H1 (cell line): ENCODE data around the gene ANKRD7. TPM values are rescaled to one million over a fixed set of nuclear protein-coding genes. Genes with fewer than 3 reads are reported as not detected.

ENCODE experiments used
- CTCF ChIA-PET: fragments of 300-600 bp; sonication (Branson Sonifier 250); formaldehyde crosslinking; loops from one replicate; lab custom pipeline; 2021; ENCODE audit not compliant: partially characterized antibody; lab: Charles Lee
- POLR2A ChIA-PET: fragments of 300-600 bp; sonication (Branson Sonifier 250); formaldehyde crosslinking; loops from one replicate; lab custom pipeline; 2021; ENCODE audit warnings: inconsistent platforms; ENCODE audit not compliant: partially characterized antibody; lab: Charles Lee
- DNase-seq, 2 experiments: peaks; one replicate each; pipeline versions ENCODE4 v3.0.0 to v3.0.0-alpha.2; 2010 to 2022; ENCODE audit warnings: low spot score in 2 of 2, low read depth in 1 of 2, mixed read lengths in 1 of 2
- FAIRE-seq: peaks from 2 replicates; lab custom pipeline; 2011; peaks lifted over from hg19 to GRCh38; lab: Jason Lieb, UNC
- H2AFZ ChIP-seq: 2 replicates; pipeline ENCODE4 v1.8.1; 2012; ENCODE audit warnings: low read length, inconsistent platforms
- H2AK5ac ChIP-seq: 2 replicates; pipeline ENCODE4 v1.6.1; 2013; ENCODE audit warnings: low read depth, low read length
- H2BK120ac ChIP-seq: replicated peaks from 2 replicates; pipeline ENCODE3; 2013; ENCODE audit warnings: low read depth, low read length, inconsistent platforms
- H2BK12ac ChIP-seq: 2 replicates; pipeline ENCODE4 v1.6.1; 2013; ENCODE audit warnings: low read depth, low read length
- H2BK15ac ChIP-seq: 2 replicates; pipeline ENCODE4 v1.6.1; 2013; ENCODE audit warnings: low read length
- H2BK20ac ChIP-seq: 2 replicates; pipeline ENCODE4 v1.6.1; 2013; ENCODE audit warnings: low read length
- H2BK5ac ChIP-seq: 2 replicates; pipeline ENCODE4 v1.6.1; 2013; ENCODE audit warnings: low read depth, low read length
- H3K14ac ChIP-seq: 2 replicates; pipeline ENCODE4 v1.6.1; 2013; ENCODE audit warnings: inconsistent platforms; ENCODE audit not compliant: insufficient read length
- H3K18ac ChIP-seq: 2 replicates; pipeline ENCODE4 v1.6.1; 2013; ENCODE audit warnings: low read length; ENCODE audit errors: extremely low read depth
- H3K23ac ChIP-seq: 2 replicates; pipeline ENCODE4 v1.6.1; 2013; ENCODE audit warnings: inconsistent platforms; ENCODE audit not compliant: insufficient read length
- H3K23me2 ChIP-seq: 2 replicates; pipeline ENCODE4 v1.6.1; 2013; ENCODE audit warnings: low read depth, low read length
- H3K27ac ChIP-seq: 2 replicates; pipeline ENCODE4 v1.6.1; 2011; ENCODE audit warnings: low read depth, low read length, inconsistent platforms
- H3K27me3 ChIP-seq, 4 experiments: replicated peaks in 1 of 4; 1 replicate in 1 of 4; 2 replicates in 3 of 4; pipeline versions ENCODE4 v1.6.1 to v1.8.1; 2011 to 2013; ENCODE audit warnings: low read length in 3 of 4, mild to moderate bottlenecking in 3 of 4, inconsistent platforms in 2 of 4, mixed read lengths in 2 of 4, moderate library complexity in 1 of 4; ENCODE audit not compliant: control insufficient read depth in 3 of 4, insufficient read depth in 3 of 4; ENCODE audit errors: extremely low read depth in 1 of 4
- H3K36me3 ChIP-seq, 4 experiments: 2 replicates each; pipeline versions ENCODE4 v1.6.1 to v1.8.1; 2011 to 2013; ENCODE audit warnings: mild to moderate bottlenecking in 4 of 4, low read length in 3 of 4, moderate library complexity in 2 of 4, control low read depth in 1 of 4, inconsistent platforms in 1 of 4; ENCODE audit not compliant: insufficient read depth in 4 of 4, control insufficient read depth in 2 of 4
- H3K4ac ChIP-seq: replicated peaks from 2 replicates; pipeline ENCODE3; 2013; ENCODE audit warnings: low read length, low read depth, mixed read lengths, inconsistent platforms; ENCODE audit not compliant: insufficient read length
- H3K4me1 ChIP-seq, 4 experiments: replicated peaks in 1 of 4; 1 replicate in 1 of 4; 2 replicates in 3 of 4; pipeline versions ENCODE4 v1.6.1 to v1.8.1; 2011 to 2013; ENCODE audit warnings: low read length in 3 of 4, inconsistent platforms in 2 of 4, mixed read lengths in 1 of 4; ENCODE audit not compliant: insufficient read depth in 4 of 4, control insufficient read depth in 3 of 4
- H3K4me2 ChIP-seq, 2 experiments: 2 replicates each; pipeline versions ENCODE4 v1.6.1 to v1.8.1; 2011 to 2013; ENCODE audit warnings: low read depth in 2 of 2, low read length in 2 of 2, control low read depth in 1 of 2, inconsistent platforms in 1 of 2, mild to moderate bottlenecking in 1 of 2; ENCODE audit not compliant: insufficient read depth in 1 of 2
- H3K4me3 ChIP-seq, 4 experiments: fragments of 200-600, 300-600 bp in 1 of 4; sonication (generic), shearing (Covaris generic), sonication (Bioruptor Twin) in 1 of 4; 2 replicates each; pipeline versions ENCODE4 v1.5.1 to v1.8.1; 2011 to 2016; ENCODE audit warnings: low read length in 4 of 4, low read depth in 3 of 4, control low read depth in 2 of 4, inconsistent platforms in 2 of 4, mild to moderate bottlenecking in 2 of 4, mixed read lengths in 1 of 4, moderate library complexity in 1 of 4; ENCODE audit not compliant: insufficient read depth in 2 of 4; ENCODE audit errors: extremely low read depth in 1 of 4
- H3K56ac ChIP-seq: replicated peaks from 2 replicates; pipeline ENCODE3; 2013; ENCODE audit warnings: low read depth, mild to moderate bottlenecking, mixed read lengths, low read length, inconsistent platforms; ENCODE audit not compliant: insufficient read length
- H3K79me1 ChIP-seq: 2 replicates; pipeline ENCODE4 v1.6.1; 2013; ENCODE audit warnings: low read depth, low read length, control low read depth
- H3K79me2 ChIP-seq, 2 experiments: 2 replicates each; pipeline versions ENCODE4 v1.6.1 to v1.8.1; 2012 to 2013; ENCODE audit warnings: low read length in 2 of 2, mild to moderate bottlenecking in 2 of 2, inconsistent platforms in 1 of 2; ENCODE audit not compliant: insufficient read depth in 2 of 2, control insufficient read depth in 1 of 2
- H3K9ac ChIP-seq, 4 experiments: replicated peaks in 1 of 4; 1 replicate in 1 of 4; 2 replicates in 3 of 4; pipeline versions ENCODE4 v1.6.1 to v1.8.1; 2011 to 2013; ENCODE audit warnings: low read depth in 3 of 4, low read length in 3 of 4, control low read depth in 2 of 4, mild to moderate bottlenecking in 2 of 4, moderate library complexity in 2 of 4, inconsistent platforms in 1 of 4; ENCODE audit errors: extremely low read depth in 1 of 4
- H3K9me3 ChIP-seq, 2 experiments: 2 replicates each; pipeline versions ENCODE4 v1.6.1 to v1.8.1; 2012 to 2013; ENCODE audit warnings: mild to moderate bottlenecking in 2 of 2, moderate library complexity in 2 of 2, control low read depth in 1 of 2, inconsistent platforms in 1 of 2, low read depth in 1 of 2, low read length in 1 of 2, mixed read lengths in 1 of 2; ENCODE audit not compliant: insufficient read depth in 2 of 2
- H4K20me1 ChIP-seq, 2 experiments: replicated peaks in 1 of 2; 2 replicates each; pipeline versions ENCODE3 to v1.8.1; 2011 to 2013; ENCODE audit warnings: inconsistent platforms in 2 of 2, low read length in 2 of 2, mild to moderate bottlenecking in 1 of 2; ENCODE audit not compliant: insufficient read depth in 2 of 2, control insufficient read depth in 1 of 2
- H4K5ac ChIP-seq: 2 replicates; pipeline ENCODE4 v1.6.1; 2013; ENCODE audit warnings: low read length, low read depth, mixed read lengths, inconsistent platforms; ENCODE audit not compliant: insufficient read length
- H4K8ac ChIP-seq: 2 replicates; pipeline ENCODE4 v1.8.0; 2013; ENCODE audit warnings: mild to moderate bottlenecking, moderate library complexity, low read length, inconsistent platforms; ENCODE audit not compliant: insufficient read depth; ENCODE audit errors: extremely low read depth
- H4K91ac ChIP-seq: replicated peaks from 2 replicates; pipeline ENCODE3; 2013; ENCODE audit warnings: low read length, mixed read lengths, inconsistent platforms; ENCODE audit not compliant: insufficient read length
- ASH2L ChIP-seq: fragments of 200-600, 300-600 bp; sonication (generic); IDR thresholded peaks from one replicate; pipeline ENCODE4 v1.7.1; 2017; ENCODE audit warnings: low read length
- CBX8 ChIP-seq: fragments of 300-800, 300-1000 bp; sonication (generic); IDR thresholded peaks from 2 replicates; pipeline ENCODE4 v1.7.1; 2016; ENCODE audit warnings: low read depth, low read length, borderline replicate concordance
- CEBPB ChIP-seq: IDR thresholded peaks from 2 replicates; pipeline ENCODE4 v1.6.1; 2012; ENCODE audit warnings: low read depth, low read length
- CREB1 ChIP-seq: IDR thresholded peaks from 2 replicates; pipeline ENCODE4 v1.6.1; 2012; ENCODE audit warnings: inconsistent platforms
- FOSL1 ChIP-seq: IDR thresholded peaks from 2 replicates; pipeline ENCODE4 v1.6.1; 2011; ENCODE audit warnings: mild to moderate bottlenecking, low read depth, low read length, moderate library complexity; ENCODE audit not compliant: insufficient read depth
- GABPA ChIP-seq: IDR thresholded peaks from 2 replicates; pipeline ENCODE4 v1.6.1; 2011; ENCODE audit warnings: mild to moderate bottlenecking, low read length, moderate library complexity, borderline replicate concordance; ENCODE audit not compliant: insufficient read depth
- KDM1A ChIP-seq: fragments of 200-600, 300-600 bp; sonication (generic); IDR thresholded peaks from 2 replicates; pipeline ENCODE4 v1.7.1; 2016; ENCODE audit warnings: mild to moderate bottlenecking, low read length, borderline replicate concordance
- KDM4A ChIP-seq: IDR thresholded peaks from one replicate; pipeline ENCODE4 v1.7.1; 2012; ENCODE audit warnings: low read depth, mild to moderate bottlenecking, moderate library complexity, low read length, inconsistent platforms; ENCODE audit not compliant: severe bottlenecking
- MAFK ChIP-seq: IDR thresholded peaks from 2 replicates; pipeline ENCODE4 v1.6.1; 2012; ENCODE audit warnings: low read depth, mild to moderate bottlenecking, improper control_type of control experiment, low read length
- PHF8 ChIP-seq: fragments of 200-600 bp; sonication (generic); conservative IDR thresholded peaks from 2 replicates; pipeline ENCODE4 v1.7.1; 2012; ENCODE audit warnings: low read depth, mild to moderate bottlenecking, inconsistent platforms, low read length, moderate library complexity
- POU5F1 ChIP-seq: IDR thresholded peaks from 2 replicates; pipeline ENCODE4 v1.6.1; 2011; ENCODE audit warnings: low read depth, mild to moderate bottlenecking, low read length, moderate library complexity
- RBBP5 ChIP-seq: IDR thresholded peaks from 2 replicates; pipeline ENCODE4 v1.7.1; 2012; ENCODE audit warnings: low read depth, mild to moderate bottlenecking, inconsistent platforms, low read length, moderate library complexity, borderline replicate concordance
- SIX5 ChIP-seq: IDR thresholded peaks from 2 replicates; pipeline ENCODE4 v1.6.1; 2011; ENCODE audit warnings: mild to moderate bottlenecking, low read depth, low read length
- polyA plus RNA-seq, 7 experiments: library from polyadenylated mRNA; depleted of rRNA in 3 of 7; stranded (reverse) in 5 of 7; unstranded in 2 of 7; fragments of >200 nt in 5 of 7; fragments of 200-250 nt in 2 of 7; gene quantifications; 1 replicate in 5 of 7; 2 replicates in 1 of 7; 4 replicates in 1 of 7; pipeline versions ENCODE4 v1.2.1 to v1.2.3, GENCODE V29; 2011 to 2013; ENCODE audit warnings: missing spikeins in 2 of 7, mixed read lengths in 2 of 7
- total RNA-seq: library from RNA; stranded (reverse); fragmentation: NEBNext Ultra II Directional; extraction: Animal tissue kit (Norgen Biotek cat#: 25700); gene quantifications from 2 replicates; pipeline ENCODE4 v1.2.1, GENCODE V29; 2021
- TF ChIP-seq, protein P1 (sequence below): IDR thresholded peaks from 2 replicates; pipeline ENCODE4 v1.6.1; 2012; ENCODE audit warnings: inconsistent platforms
- TF ChIP-seq, protein P2 (sequence below): IDR thresholded peaks from 2 replicates; pipeline ENCODE4 v1.6.1; 2011; ENCODE audit warnings: low read depth, mild to moderate bottlenecking, low read length; ENCODE audit not compliant: insufficient read depth

The ANKRD7 gene
- total and polyA plus RNA-seq, 2 of the 8 experiments (the other 6 are each of a cell fraction or from before 2014, with no cell fraction given) = not detected

DNA sequence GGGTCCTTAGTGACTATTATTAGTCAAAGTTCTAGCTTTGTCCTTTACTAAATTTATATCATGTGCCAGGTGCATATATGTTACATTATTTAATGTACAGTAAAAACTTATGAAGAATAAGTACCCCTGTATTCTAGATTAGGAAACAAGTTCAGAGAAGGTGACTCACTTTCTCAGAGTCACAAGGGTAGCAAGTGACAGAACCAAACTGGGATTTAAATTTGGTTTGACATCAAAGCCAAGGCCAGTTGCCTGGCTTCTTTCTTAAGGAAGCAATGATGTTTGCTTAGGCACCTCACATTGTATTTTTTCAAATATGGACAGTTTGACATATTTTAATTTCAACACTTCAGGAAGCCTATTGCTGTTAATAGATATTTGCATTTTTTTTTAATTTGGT is 38.0 kb upstream of the ANKRD7 start:
- no peak overlapping the region for H4K5ac ChIP-seq
- 0 out of 8 replicates have a peak overlapping the region, but pooled peaks of 1 of the 4 experiments have one; percentile 96 for H3K4me3 ChIP-seq
- peaks cover 2 to 40% (median 23%) of the 10 kb centered on the region in 4 experiments; a peak in 6 of 8 replicates for H3K36me3 ChIP-seq
- H3K56ac ChIP-seq = no peak overlapping the region
- no peak for DNase-seq
- H4K20me1 ChIP-seq = no peaks in the 10 kb centered on the region
- H3K9ac ChIP-seq = no peak overlapping the region
- no peak overlapping the region for H2BK15ac ChIP-seq
- H3K4me1 ChIP-seq = peaks cover 0 to 3% (median 0%) of the 10 kb centered on the region in 4 experiments; a peak in 1 of 7 replicates
- TF ChIP-seq, protein P1, sequence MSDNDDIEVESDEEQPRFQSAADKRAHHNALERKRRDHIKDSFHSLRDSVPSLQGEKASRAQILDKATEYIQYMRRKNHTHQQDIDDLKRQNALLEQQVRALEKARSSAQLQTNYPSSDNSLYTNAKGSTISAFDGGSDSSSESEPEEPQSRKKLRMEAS = no peak
- TF ChIP-seq FOSL1 (no peak), KDM1A (no peak), ASH2L (no peak), MAFK (no peak), SIX5 (no peak), POU5F1 (no peak), CBX8 (no peak), PHF8 (no peak), CREB1 (no peak), CEBPB (no peak), KDM4A (no peak), RBBP5 (no peak), GABPA (no peak)
- TF ChIP-seq, protein P2, sequence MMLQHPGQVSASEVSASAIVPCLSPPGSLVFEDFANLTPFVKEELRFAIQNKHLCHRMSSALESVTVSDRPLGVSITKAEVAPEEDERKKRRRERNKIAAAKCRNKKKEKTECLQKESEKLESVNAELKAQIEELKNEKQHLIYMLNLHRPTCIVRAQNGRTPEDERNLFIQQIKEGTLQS = no peak
- H3K27ac ChIP-seq = no peak overlapping the region
- no peak overlapping the region for H3K23ac ChIP-seq
- ChIA-PET POLR2A (no interaction called here), CTCF (no interaction called here)
- H2BK12ac ChIP-seq = no peak overlapping the region
- no peak overlapping the region for H2BK120ac ChIP-seq
- H4K8ac ChIP-seq = no peak overlapping the region
- no peak overlapping the region for H3K4me2 ChIP-seq
- no peak for FAIRE-seq
- H3K79me1 ChIP-seq = no peaks in the 10 kb centered on the region
- H4K91ac ChIP-seq = no peak overlapping the region
- H2AK5ac ChIP-seq = no peak overlapping the region
- H3K79me2 ChIP-seq = peaks cover 6 to 44% of the 10 kb centered on the region in 2 experiments; a peak in 3 of 4 replicates
- no peak overlapping the region for H2BK20ac ChIP-seq
- H2AFZ ChIP-seq = no peak overlapping the region
- H3K18ac ChIP-seq = no peak overlapping the region
- no peaks in the 10 kb centered on the region for H3K27me3 ChIP-seq
- peaks cover 2% of the 10 kb centered on the region; the same call in 1 of the 2 replicates for H3K23me2 ChIP-seq
- H3K9me3 ChIP-seq = no peaks in the 10 kb centered on the region
- H3K4ac ChIP-seq = no peak overlapping the region
- no peak overlapping the region for H2BK5ac ChIP-seq
- H3K14ac ChIP-seq = no peak overlapping the region
